Thyroid gland (tissue), 4 donors: Measurements from ENCODE around the gene HS6ST3.

Experiments
- POLR2A ChIP-seq, 2 donors: fragments of 450-650 bp; IDR thresholded peaks; one replicate each; pipeline ENCODE4 v1.6.1; 2017; ENCODE audit warnings: antibody characterized with exemption in 2 of 2, mild to moderate bottlenecking in 2 of 2, moderate library complexity in 1 of 2
- TF ChIP-seq, protein P1 (sequence below), 6 experiments: fragments of 200-600 bp in 3 of 6; fragments of 450-650 bp in 3 of 6; sonication (generic) in 3 of 6; IDR thresholded peaks; one replicate each; pipeline ENCODE4 v1.5.1; 2016 to 2019; ENCODE audit warnings: antibody characterized with exemption in 6 of 6, mild to moderate bottlenecking in 2 of 6, inconsistent platforms in 1 of 6, moderate library complexity in 1 of 6

DNA sequence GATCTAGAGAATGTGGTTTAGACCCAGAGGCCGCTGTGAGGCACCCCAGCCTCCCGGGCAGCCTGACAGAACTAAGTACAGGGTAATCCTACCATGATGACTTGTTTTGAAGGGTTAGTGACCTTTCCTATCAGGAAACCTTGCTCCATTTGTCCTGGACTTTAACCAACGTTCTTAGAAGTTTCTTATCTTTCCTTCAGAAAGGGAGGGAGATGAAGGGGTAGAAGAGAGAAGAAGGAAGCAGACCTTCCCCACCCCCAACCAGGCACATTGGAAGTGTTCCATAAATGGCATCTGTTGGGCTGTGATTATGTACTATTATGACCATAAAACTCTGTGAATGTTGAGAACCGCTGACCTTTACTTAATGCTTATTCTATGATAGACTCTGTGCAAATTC lies 720.2 kb downstream of the HS6ST3 start:
- TF ChIP-seq POLR2A (IDR thresholded peaks at IDR 0.05): no peak
- TF ChIP-seq, protein P1, sequence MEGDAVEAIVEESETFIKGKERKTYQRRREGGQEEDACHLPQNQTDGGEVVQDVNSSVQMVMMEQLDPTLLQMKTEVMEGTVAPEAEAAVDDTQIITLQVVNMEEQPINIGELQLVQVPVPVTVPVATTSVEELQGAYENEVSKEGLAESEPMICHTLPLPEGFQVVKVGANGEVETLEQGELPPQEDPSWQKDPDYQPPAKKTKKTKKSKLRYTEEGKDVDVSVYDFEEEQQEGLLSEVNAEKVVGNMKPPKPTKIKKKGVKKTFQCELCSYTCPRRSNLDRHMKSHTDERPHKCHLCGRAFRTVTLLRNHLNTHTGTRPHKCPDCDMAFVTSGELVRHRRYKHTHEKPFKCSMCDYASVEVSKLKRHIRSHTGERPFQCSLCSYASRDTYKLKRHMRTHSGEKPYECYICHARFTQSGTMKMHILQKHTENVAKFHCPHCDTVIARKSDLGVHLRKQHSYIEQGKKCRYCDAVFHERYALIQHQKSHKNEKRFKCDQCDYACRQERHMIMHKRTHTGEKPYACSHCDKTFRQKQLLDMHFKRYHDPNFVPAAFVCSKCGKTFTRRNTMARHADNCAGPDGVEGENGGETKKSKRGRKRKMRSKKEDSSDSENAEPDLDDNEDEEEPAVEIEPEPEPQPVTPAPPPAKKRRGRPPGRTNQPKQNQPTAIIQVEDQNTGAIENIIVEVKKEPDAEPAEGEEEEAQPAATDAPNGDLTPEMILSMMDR (IDR thresholded peaks at IDR 0.05): no peak
